HG02885 (cell line): ENCODE results near the gene MGAT3.

ENCODE experiments used
- ATAC-seq: cut with Tn5 transposase; IDR thresholded peaks from one replicate; pipeline ENCODE4 v1.9.1; 2021; ENCODE audit warnings: mild to moderate bottlenecking; ENCODE audit not compliant: unreplicated experiment, poor library complexity

MGAT3 gene

GRCh38 chr22:39448205-39449054 lies 8.4 kb upstream of the MGAT3 start:
- ATAC-seq, result no peak

- no peak for ATAC-seq
These were observed 7.1 kb upstream of the MGAT3 start for GRCh38 chr22:39449708-39450107.

GRCh38 chr22:39450258-39450955 lies 6.4 kb upstream of the MGAT3 start:
- ATAC-seq, result no peak

GRCh38 chr22:39452740-39453040 lies 4.1 kb upstream of the MGAT3 start:
- no peak for ATAC-seq

GRCh38 chr22:39453765-39454378 lies 2.9 kb upstream of the MGAT3 start:
- ATAC-seq, result no peak

- no peak for ATAC-seq
These were observed 2.4 kb upstream of the MGAT3 start for GRCh38 chr22:39454385-39454871.

- no peak for ATAC-seq
These were observed 365 bp downstream of the MGAT3 start for GRCh38 chr22:39457198-39457555.

- no peak for ATAC-seq
These were observed 988 bp downstream of the MGAT3 start for GRCh38 chr22:39457556-39458443.

- ATAC-seq, result no peak
These were observed 1.8 kb downstream of the MGAT3 start for GRCh38 chr22:39458444-39459083.

- ATAC-seq, result no peak
These were observed 2.9 kb downstream of the MGAT3 start for GRCh38 chr22:39459681-39460080.

- ATAC-seq, result no peak
These were observed 5.8 kb downstream of the MGAT3 start for GRCh38 chr22:39462443-39463221.

- ATAC-seq, result no peak
These were observed 6.5 kb downstream of the MGAT3 start for GRCh38 chr22:39463277-39463676.

GRCh38 chr22:39463931-39464390 lies 7.1 kb downstream of the MGAT3 start:
- no peak for ATAC-seq

GRCh38 chr22:39466228-39467006 lies 9.6 kb downstream of the MGAT3 start:
- ATAC-seq, result no peak

GRCh38 chr22:39467390-39467895 lies 10.6 kb downstream of the MGAT3 start:
- no peak for ATAC-seq

- no peak for ATAC-seq
These were observed 11.9 kb downstream of the MGAT3 start for GRCh38 chr22:39468487-39469325.

- no peak for ATAC-seq
These were observed 12.5 kb downstream of the MGAT3 start for GRCh38 chr22:39469326-39469680.
